OCI-LY7 (cell line): ENCODE measurements around the gene LTBP2.

Source experiments
- EZH2phosphoT487 ChIP-seq: fragments of 200-600 bp; sonication (generic); IDR thresholded peaks from 2 replicates; pipeline ENCODE4 v1.6.1; 2018; ENCODE audit warnings: low read depth, borderline replicate concordance, mild to moderate bottlenecking, mixed run types, antibody characterized with exemption, low read length, moderate library complexity, mixed read lengths
- TF ChIP-seq, protein P1 (sequence below): fragments of 200-600 bp; sonication (generic); conservative IDR thresholded peaks from 2 replicates; pipeline ENCODE4 v1.5.1; 2014; ENCODE audit warnings: mild to moderate bottlenecking, antibody characterized with exemption, low read length, moderate library complexity, mixed read lengths

DNA sequence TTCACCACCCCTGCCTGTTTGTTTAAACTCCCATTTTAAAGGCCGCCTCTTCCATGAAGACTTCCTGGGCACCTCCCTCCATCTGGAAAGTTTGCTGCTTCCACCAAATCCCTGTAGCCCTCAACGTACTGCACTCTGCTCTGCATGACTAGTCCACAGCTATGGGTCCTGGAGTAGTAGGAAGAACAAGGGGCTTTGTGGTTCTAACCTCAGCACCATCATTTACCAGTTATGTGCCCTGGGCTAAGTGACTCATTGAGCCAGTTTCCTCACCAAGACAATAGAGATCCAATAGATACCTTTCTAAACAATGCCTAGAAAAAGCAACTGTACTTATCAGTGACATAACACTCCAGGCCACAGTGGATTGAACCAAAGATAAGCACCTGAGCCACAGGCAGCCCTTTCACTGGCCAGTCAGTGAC is 8.5 kb upstream of the LTBP2 start:
- TF ChIP-seq, protein P1, sequence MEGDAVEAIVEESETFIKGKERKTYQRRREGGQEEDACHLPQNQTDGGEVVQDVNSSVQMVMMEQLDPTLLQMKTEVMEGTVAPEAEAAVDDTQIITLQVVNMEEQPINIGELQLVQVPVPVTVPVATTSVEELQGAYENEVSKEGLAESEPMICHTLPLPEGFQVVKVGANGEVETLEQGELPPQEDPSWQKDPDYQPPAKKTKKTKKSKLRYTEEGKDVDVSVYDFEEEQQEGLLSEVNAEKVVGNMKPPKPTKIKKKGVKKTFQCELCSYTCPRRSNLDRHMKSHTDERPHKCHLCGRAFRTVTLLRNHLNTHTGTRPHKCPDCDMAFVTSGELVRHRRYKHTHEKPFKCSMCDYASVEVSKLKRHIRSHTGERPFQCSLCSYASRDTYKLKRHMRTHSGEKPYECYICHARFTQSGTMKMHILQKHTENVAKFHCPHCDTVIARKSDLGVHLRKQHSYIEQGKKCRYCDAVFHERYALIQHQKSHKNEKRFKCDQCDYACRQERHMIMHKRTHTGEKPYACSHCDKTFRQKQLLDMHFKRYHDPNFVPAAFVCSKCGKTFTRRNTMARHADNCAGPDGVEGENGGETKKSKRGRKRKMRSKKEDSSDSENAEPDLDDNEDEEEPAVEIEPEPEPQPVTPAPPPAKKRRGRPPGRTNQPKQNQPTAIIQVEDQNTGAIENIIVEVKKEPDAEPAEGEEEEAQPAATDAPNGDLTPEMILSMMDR: no peak
- TF ChIP-seq EZH2phosphoT487: no peak
